ENCODE data around the gene BRAT1.

The BRAT1 gene

DNA sequence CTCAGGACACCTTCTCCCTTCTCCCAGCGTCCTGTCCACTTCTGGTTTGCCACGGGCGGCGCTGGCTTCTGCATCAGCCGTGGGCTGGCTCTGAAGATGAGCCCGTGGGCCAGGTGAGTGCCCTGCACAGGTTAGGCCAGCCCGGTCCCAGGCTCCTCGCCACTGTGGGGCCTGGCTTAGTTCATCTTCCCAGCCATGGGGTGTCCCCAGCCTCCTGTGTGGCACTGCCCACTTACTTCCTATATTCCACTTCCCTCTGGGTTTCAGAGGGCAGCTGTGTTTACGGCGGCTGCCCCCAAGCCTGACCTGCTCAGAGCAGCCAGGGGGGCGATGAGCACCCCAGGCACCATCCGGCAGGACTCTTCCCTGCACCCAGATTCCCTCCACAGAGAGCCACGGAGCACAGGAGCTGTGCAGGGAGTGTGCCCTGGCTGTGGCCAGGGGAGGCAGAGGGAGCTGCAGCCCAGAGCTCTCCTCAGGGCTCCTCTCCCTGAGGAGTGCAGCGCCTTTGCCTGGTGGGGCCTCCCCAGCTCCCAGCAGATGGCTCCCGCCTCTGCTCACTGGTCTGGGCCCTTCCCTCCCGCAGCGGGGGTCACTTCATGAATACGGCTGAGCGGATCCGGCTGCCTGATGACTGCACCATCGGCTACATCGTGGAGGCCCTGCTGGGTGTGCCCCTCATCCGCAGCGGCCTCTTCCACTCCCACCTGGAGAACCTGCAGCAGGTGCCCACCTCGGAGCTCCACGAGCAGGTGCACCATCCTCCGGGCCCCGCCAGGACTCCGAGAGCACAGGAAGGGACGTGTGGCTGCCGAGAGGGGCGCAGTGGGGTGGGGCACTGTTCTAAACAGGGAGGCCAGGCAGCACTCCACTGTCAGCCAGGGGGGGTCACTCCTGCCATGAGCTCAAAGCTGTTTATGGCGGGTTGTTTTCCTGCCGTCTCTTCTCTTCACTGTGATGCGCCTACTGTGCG, 29.4 kb downstream of the BRAT1 start:
- H2BK120ac ChIP-seq (ENCODE audit: low read depth, low read length), result no peak overlapping the region
- H2BK5ac ChIP-seq (ENCODE audit: low read length), result no peak overlapping the region
- H3K4me2 ChIP-seq (ENCODE audit: low read length), result no peak overlapping the region
- H4K8ac ChIP-seq (ENCODE audit: low read depth, low read length), result no peak overlapping the region
- H3K23ac ChIP-seq (ENCODE audit: low read length), result no peak overlapping the region
- H3K36me3 ChIP-seq (ENCODE audit: control insufficient read depth, insufficient read depth, low read length), result no peaks in the 10 kb centered on the region
- no peak overlapping the region for H3K9ac ChIP-seq (ENCODE audit: low read length)
- H3K4me3 ChIP-seq (ENCODE audit: low read length), result no peak overlapping the region
- no peak overlapping the region for H3K4ac ChIP-seq (ENCODE audit: low read depth, low read length)
- no peak overlapping the region for H3K56ac ChIP-seq (ENCODE audit: low read length)
- DNase-seq, result no peak
- H2BK15ac ChIP-seq (replicated peaks; ENCODE audit: low read depth), result no peak overlapping the region
- H3K4me1 ChIP-seq (ENCODE audit: control insufficient read depth, low read depth, low read length), result peaks cover 3% of the 10 kb centered on the region
- no peak overlapping the region for H4K5ac ChIP-seq (ENCODE audit: low read length)
- no peak overlapping the region for H3K27ac ChIP-seq (ENCODE audit: low read depth, low read length)
- no peak overlapping the region for H3K18ac ChIP-seq (ENCODE audit: low read length)
- H3K79me1 ChIP-seq (ENCODE audit: low read length), result no peaks in the 10 kb centered on the region
- peaks cover 4% of the 10 kb centered on the region for H3K27me3 ChIP-seq (ENCODE audit: insufficient read depth, low read length, poor library complexity)
- H2AK5ac ChIP-seq (ENCODE audit: low read length), result no peak overlapping the region
- WGBS (ENCODE audit: extremely low coverage, insufficient coverage, low lambda C conversion rate), result no CpG with 5 or more reads among the region's 36 CpGs
- no peaks in the 10 kb centered on the region for H3K79me2 ChIP-seq (ENCODE audit: control insufficient read depth, insufficient read depth, low read length)

DNA sequence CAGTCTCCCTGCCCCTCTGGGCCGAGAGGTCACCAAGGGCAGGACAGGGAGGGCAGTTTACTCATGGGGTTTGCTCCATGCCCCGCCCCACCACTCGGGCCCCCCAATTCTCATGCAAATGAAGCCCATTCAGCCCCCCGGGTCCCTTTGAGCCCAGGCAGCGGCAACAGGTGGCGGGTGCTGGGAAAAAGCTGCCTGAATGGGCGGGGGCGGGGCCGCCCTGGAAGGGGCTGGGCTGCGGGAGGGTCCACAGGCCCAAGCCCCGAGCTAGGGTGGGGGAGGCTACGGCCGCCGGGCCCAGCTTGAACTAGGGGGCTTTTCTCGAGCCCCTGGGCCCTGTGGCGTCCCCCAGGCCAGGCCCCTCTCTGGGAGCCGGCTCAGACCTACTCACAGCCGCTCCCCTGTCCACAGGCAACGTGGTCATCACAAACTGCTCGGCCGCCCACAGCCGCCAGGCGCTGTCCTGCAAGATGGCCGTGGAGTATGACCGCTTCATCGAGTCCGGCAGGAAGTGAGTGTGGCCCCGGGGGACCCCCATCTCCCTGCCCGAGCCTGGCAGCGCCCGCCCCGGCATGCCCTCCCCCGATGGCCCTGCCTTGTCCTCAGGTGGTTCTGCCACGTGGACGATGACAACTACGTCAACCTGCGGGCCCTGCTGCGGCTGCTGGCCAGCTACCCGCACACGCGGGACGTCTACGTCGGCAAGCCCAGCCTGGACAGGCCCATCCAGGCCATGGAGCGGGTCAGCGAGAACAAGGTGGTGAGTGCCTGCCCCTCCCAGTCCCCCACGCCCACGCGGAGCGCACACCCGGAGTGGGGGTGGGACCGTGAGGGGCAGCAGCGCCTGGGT, 30.3 kb downstream of the BRAT1 start:
- no peak overlapping the region for H2AK5ac ChIP-seq (ENCODE audit: low read length)
- H3K56ac ChIP-seq (ENCODE audit: low read length), result peak overlapping the region; percentile 15
- H3K4ac ChIP-seq (ENCODE audit: low read depth, low read length), result no peak overlapping the region
- peaks cover 3% of the 10 kb centered on the region for H3K4me1 ChIP-seq (ENCODE audit: control insufficient read depth, low read depth, low read length)
- H3K36me3 ChIP-seq (ENCODE audit: control insufficient read depth, insufficient read depth, low read length), result no peaks in the 10 kb centered on the region
- no peak overlapping the region for H3K27ac ChIP-seq (ENCODE audit: low read depth, low read length)
- no peak overlapping the region for H3K4me2 ChIP-seq (ENCODE audit: low read length)
- H2BK120ac ChIP-seq (ENCODE audit: low read depth, low read length), result no peak overlapping the region
- H3K4me3 ChIP-seq (ENCODE audit: low read length), result no peak overlapping the region
- H4K8ac ChIP-seq (ENCODE audit: low read depth, low read length), result no peak overlapping the region
- no peaks in the 10 kb centered on the region for H3K79me1 ChIP-seq (ENCODE audit: low read length)
- no CpG with 5 or more reads among the region's 53 CpGs for WGBS (ENCODE audit: extremely low coverage, insufficient coverage, low lambda C conversion rate)
- no peak overlapping the region for H4K5ac ChIP-seq (ENCODE audit: low read length)
- H2BK15ac ChIP-seq (replicated peaks; ENCODE audit: low read depth), result no peak overlapping the region
- no peak overlapping the region for H3K9ac ChIP-seq (ENCODE audit: low read length)
- peaks cover 9% of the 10 kb centered on the region for H3K27me3 ChIP-seq (ENCODE audit: insufficient read depth, low read length, poor library complexity)
- H3K79me2 ChIP-seq (ENCODE audit: control insufficient read depth, insufficient read depth, low read length), result no peaks in the 10 kb centered on the region
- DNase-seq, result no peak
- H3K23ac ChIP-seq (ENCODE audit: low read length), result no peak overlapping the region
- H2BK5ac ChIP-seq (ENCODE audit: low read length), result no peak overlapping the region
- no peak overlapping the region for H3K18ac ChIP-seq (ENCODE audit: low read length)

- Histone ChIP-seq H4K5ac (ENCODE audit: low read length) (no peak overlapping the region), H3K4me1 (ENCODE audit: control insufficient read depth, low read depth, low read length) (peaks cover 3% of the 10 kb centered on the region), H3K9ac (ENCODE audit: low read length) (peak overlapping the region; percentile 33), H4K8ac (ENCODE audit: low read depth, low read length) (no peak overlapping the region), H2AK5ac (ENCODE audit: low read length) (no peak overlapping the region), H3K56ac (ENCODE audit: low read length) (peak overlapping the region; percentile 64), H3K4me3 (ENCODE audit: low read length) (no peak overlapping the region), H3K4ac (ENCODE audit: low read depth, low read length) (peak overlapping the region; percentile 43), H2BK15ac (replicated peaks; ENCODE audit: low read depth) (no peak overlapping the region), H2BK120ac (ENCODE audit: low read depth, low read length) (no peak overlapping the region), H3K4me2 (ENCODE audit: low read length) (no peak overlapping the region), H3K79me1 (ENCODE audit: low read length) (no peaks in the 10 kb centered on the region), H2BK5ac (ENCODE audit: low read length) (no peak overlapping the region), H3K36me3 (ENCODE audit: control insufficient read depth, insufficient read depth, low read length) (no peaks in the 10 kb centered on the region), H3K27ac (ENCODE audit: low read depth, low read length) (peak overlapping the region; percentile 28), H3K23ac (ENCODE audit: low read length) (peak overlapping the region; percentile 15), H3K27me3 (ENCODE audit: insufficient read depth, low read length, poor library complexity) (peaks cover 9% of the 10 kb centered on the region), H3K79me2 (ENCODE audit: control insufficient read depth, insufficient read depth, low read length) (no peaks in the 10 kb centered on the region), H3K18ac (ENCODE audit: low read length) (no peak overlapping the region)
- DNase-seq, result peak; percentile 59
- no CpG with 5 or more reads among the region's 51 CpGs for WGBS (ENCODE audit: extremely low coverage, insufficient coverage, low lambda C conversion rate)
These were observed 31.1 kb downstream of the BRAT1 start for GRCh38 chr7:2523941-2524807.

DNA sequence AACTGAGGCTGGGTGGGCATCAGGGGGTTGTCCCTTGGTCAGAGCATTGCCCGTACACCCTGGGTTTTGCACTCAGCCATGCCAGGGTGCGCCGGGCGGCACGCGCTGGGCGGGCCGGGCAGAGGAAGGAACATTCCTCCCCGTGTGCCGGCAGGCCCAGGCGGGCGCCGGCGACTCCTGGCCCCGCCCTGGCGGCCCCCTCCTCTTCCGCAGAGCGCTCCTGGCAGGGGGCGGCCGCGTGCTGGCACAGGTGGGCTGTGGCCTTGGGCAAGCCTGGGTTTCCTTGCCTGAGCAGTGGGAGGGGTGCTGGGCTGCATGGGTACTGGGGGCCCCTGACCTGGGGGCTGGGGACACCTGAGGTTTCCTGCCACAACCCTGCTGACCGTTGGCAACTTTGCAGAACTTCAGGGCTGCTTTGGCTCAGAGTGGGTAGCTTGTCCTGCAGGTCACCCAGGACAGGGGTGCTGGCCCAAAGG, 31.8 kb downstream of the BRAT1 start:
- H3K27ac ChIP-seq (ENCODE audit: low read depth, low read length), result peak overlapping the region; percentile 28
- WGBS (ENCODE audit: extremely low coverage, insufficient coverage, low lambda C conversion rate), result no CpG with 5 or more reads among the region's 22 CpGs

GRCh38 chr7:2522780-2523433, 32.4 kb downstream of the BRAT1 start:
- Histone ChIP-seq H2AK5ac (ENCODE audit: low read length) (no peak overlapping the region), H3K4me3 (ENCODE audit: low read length) (no peak overlapping the region), H3K18ac (ENCODE audit: low read length) (no peak overlapping the region), H3K27me3 (ENCODE audit: insufficient read depth, low read length, poor library complexity) (peaks cover 9% of the 10 kb centered on the region), H3K27ac (ENCODE audit: low read depth, low read length) (no peak overlapping the region), H3K79me1 (ENCODE audit: low read length) (no peaks in the 10 kb centered on the region), H3K79me2 (ENCODE audit: control insufficient read depth, insufficient read depth, low read length) (no peaks in the 10 kb centered on the region), H3K23ac (ENCODE audit: low read length) (no peak overlapping the region), H2BK120ac (ENCODE audit: low read depth, low read length) (no peak overlapping the region), H2BK15ac (replicated peaks; ENCODE audit: low read depth) (no peak overlapping the region), H3K4me2 (ENCODE audit: low read length) (peak overlapping the region; percentile 10), H3K4me1 (ENCODE audit: control insufficient read depth, low read depth, low read length) (peaks cover 9% of the 10 kb centered on the region), H4K8ac (ENCODE audit: low read depth, low read length) (no peak overlapping the region), H3K36me3 (ENCODE audit: control insufficient read depth, insufficient read depth, low read length) (no peaks in the 10 kb centered on the region), H2BK5ac (ENCODE audit: low read length) (no peak overlapping the region), H3K56ac (ENCODE audit: low read length) (peak overlapping the region; percentile 74), H4K5ac (ENCODE audit: low read length) (no peak overlapping the region), H3K9ac (ENCODE audit: low read length) (peak overlapping the region; percentile 47), H3K4ac (ENCODE audit: low read depth, low read length) (no peak overlapping the region)
- no CpG with 5 or more reads among the region's 19 CpGs for WGBS (ENCODE audit: extremely low coverage, insufficient coverage, low lambda C conversion rate)
- DNase-seq, result peak; percentile 94

More for the DNA sequence above, 31.8 kb downstream of the BRAT1 start:
- H3K18ac ChIP-seq (ENCODE audit: low read length), result no peak overlapping the region
- peak overlapping the region; percentile 15 for H3K23ac ChIP-seq (ENCODE audit: low read length)
- H3K4me2 ChIP-seq (ENCODE audit: low read length), result peak overlapping the region; percentile 10
- H2AK5ac ChIP-seq (ENCODE audit: low read length), result no peak overlapping the region
- H4K5ac ChIP-seq (ENCODE audit: low read length), result no peak overlapping the region
- peak overlapping the region; percentile 43 for H3K4ac ChIP-seq (ENCODE audit: low read depth, low read length)
- peaks cover 3% of the 10 kb centered on the region for H3K4me1 ChIP-seq (ENCODE audit: control insufficient read depth, low read depth, low read length)
- H2BK5ac ChIP-seq (ENCODE audit: low read length), result no peak overlapping the region
- no peaks in the 10 kb centered on the region for H3K79me2 ChIP-seq (ENCODE audit: control insufficient read depth, insufficient read depth, low read length)
- H3K9ac ChIP-seq (ENCODE audit: low read length), result peak overlapping the region; percentile 47
- H3K4me3 ChIP-seq (ENCODE audit: low read length), result no peak overlapping the region
- no peak overlapping the region for H2BK120ac ChIP-seq (ENCODE audit: low read depth, low read length)
- H3K36me3 ChIP-seq (ENCODE audit: control insufficient read depth, insufficient read depth, low read length), result no peaks in the 10 kb centered on the region
- DNase-seq, result peak; percentile 62
- H3K79me1 ChIP-seq (ENCODE audit: low read length), result no peaks in the 10 kb centered on the region
- no peak overlapping the region for H2BK15ac ChIP-seq (replicated peaks; ENCODE audit: low read depth)
- no peak overlapping the region for H4K8ac ChIP-seq (ENCODE audit: low read depth, low read length)
- H3K27me3 ChIP-seq (ENCODE audit: insufficient read depth, low read length, poor library complexity), result peaks cover 9% of the 10 kb centered on the region
- peak overlapping the region; percentile 74 for H3K56ac ChIP-seq (ENCODE audit: low read length)
